ENCODE results near the gene RAB11FIP3. TPM values are rescaled to one million over a fixed set of nuclear protein-coding genes. Genes with fewer than 3 reads are reported as not detected.

The RAB11FIP3 gene

Small RNA genes within 50 kb of the gene (small RNA-seq; reads per million reads assigned to genes)
- gene MIR3176 (ENCODE audit: low read depth) = 52.6 reads per million, percentile 90 among the genes with 10 or more reads in this experiment
- gene MIR5587 (ENCODE audit: low read depth) = 0.86 reads per million
- gene RF00019 (ENCODE audit: low read depth) = not detected
- not detected for gene Z98883.1 (ENCODE audit: low read depth)

Measured in mesenchymal stem cell (in vitro differentiated cells and primary cell).